SJCRH30 (cell line): ENCODE results near the gene ARHGAP33. TPM values are rescaled to one million over a fixed set of nuclear protein-coding genes. Genes with fewer than 3 reads are reported as not detected.
"Not testable (repeated sequence)": the region's sequence is repeated elsewhere in the genome, so short reads cannot be mapped to it uniquely, and the experiment has no call there.

Source experiments
- DNase-seq, 2 experiments: peaks; one replicate each; pipeline ENCODE4 v3.0.0-alpha.2; 2015 to 2020
- H3K27ac ChIP-seq: fragments of 250-450 bp; sonication (Bioruptor Pico); 2 replicates; pipeline ENCODE4 v1.5.1; 2020; ENCODE audit warnings: mild to moderate bottlenecking, moderate library complexity
- H3K27me3 ChIP-seq: fragments of 250-450 bp; sonication (Bioruptor Pico); 2 replicates; pipeline ENCODE4 v1.5.1; 2020; ENCODE audit warnings: mild to moderate bottlenecking, moderate library complexity
- H3K36me3 ChIP-seq: fragments of 250-450 bp; sonication (Bioruptor Pico); 2 replicates; pipeline ENCODE4 v1.5.1; 2020; ENCODE audit warnings: mild to moderate bottlenecking, moderate library complexity
- H3K4me1 ChIP-seq: fragments of 250-450 bp; sonication (Bioruptor Pico); 2 replicates; pipeline ENCODE4 v1.5.1; 2020; ENCODE audit warnings: mild to moderate bottlenecking, moderate library complexity
- H3K4me3 ChIP-seq: fragments of 250-450 bp; sonication (Bioruptor Pico); 2 replicates; pipeline ENCODE4 v1.5.1; 2020; ENCODE audit warnings: mild to moderate bottlenecking, moderate library complexity
- H3K9me3 ChIP-seq: fragments of 250-450 bp; sonication (Bioruptor Pico); replicated peaks from 2 replicates; pipeline ENCODE4 v1.5.1; 2020; ENCODE audit warnings: mild to moderate bottlenecking, moderate library complexity
- total RNA-seq: library from RNA; depleted of rRNA; stranded (reverse); fragments of >200 nt; shearing (Covaris generic); gene quantifications from 2 replicates; pipeline ENCODE4 v1.2.3, GENCODE V29; 2014

ARHGAP33 gene
- total RNA-seq, 1 experiment from 2014 or later = 8.9 TPM

DNA sequence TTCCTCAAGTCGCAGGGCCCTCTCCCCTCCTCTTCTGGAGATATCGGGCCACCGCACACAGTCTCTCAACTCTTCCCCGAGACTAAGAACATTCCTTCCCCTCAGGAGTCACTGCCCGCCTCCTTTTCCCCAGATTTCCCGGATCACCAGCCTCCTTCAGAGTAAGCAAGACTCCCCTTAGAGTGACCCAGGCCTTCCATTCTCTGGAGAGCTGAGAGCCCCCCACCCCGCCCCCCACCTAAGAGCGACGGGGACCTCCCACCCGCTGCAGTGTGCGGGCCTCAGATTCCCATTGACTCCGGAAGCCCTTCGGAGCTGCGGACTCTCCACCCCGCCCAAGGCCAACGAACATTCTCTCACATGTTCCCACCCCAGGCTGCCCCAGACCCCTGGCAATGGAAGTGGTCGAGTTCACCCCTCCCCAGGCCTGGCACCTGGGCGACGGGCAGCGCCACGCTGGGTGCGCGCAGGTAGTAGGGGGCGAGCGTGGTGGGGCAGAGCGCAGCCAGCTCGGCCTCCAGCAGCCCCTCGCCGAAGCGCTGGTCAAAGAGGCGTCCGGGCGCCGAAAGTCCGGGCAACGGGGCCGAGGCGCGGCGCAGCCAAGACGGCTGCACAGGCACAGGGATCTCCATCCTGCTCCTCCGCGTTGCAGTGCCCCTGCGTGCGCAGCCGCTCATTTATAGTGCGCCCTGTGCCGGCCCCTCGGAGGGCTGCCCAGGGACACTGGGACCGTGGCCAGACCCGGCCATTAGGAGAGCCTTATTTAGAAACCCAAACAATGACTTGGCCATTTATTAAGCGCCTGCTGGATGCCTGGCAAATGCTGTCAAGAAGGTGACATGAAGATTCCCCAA is 18.8 kb upstream of the ARHGAP33 start, which contains the start of gene HSPB6:
Gene HSPB6 (minus strand): TSS at position 653 of the 854 bp plus-strand sequence. CDS start 21 bp downstream, at position 632.
- peak within 1 kb of the TSS; percentile 91 for H3K4me3 ChIP-seq
- H3K4me1 ChIP-seq = peaks cover 8% of the 10 kb centered on the region; the same call in 1 of the 2 replicates
- no peaks in the 10 kb centered on the region for H3K9me3 ChIP-seq
- H3K27ac ChIP-seq = peak within 1 kb of the TSS; percentile 89
- no peaks in the 10 kb centered on the region for H3K27me3 ChIP-seq
- DNase-seq = no peak
- peaks cover 16% of the 10 kb centered on the region; the same call in 1 of the 2 replicates for H3K36me3 ChIP-seq

DNA sequence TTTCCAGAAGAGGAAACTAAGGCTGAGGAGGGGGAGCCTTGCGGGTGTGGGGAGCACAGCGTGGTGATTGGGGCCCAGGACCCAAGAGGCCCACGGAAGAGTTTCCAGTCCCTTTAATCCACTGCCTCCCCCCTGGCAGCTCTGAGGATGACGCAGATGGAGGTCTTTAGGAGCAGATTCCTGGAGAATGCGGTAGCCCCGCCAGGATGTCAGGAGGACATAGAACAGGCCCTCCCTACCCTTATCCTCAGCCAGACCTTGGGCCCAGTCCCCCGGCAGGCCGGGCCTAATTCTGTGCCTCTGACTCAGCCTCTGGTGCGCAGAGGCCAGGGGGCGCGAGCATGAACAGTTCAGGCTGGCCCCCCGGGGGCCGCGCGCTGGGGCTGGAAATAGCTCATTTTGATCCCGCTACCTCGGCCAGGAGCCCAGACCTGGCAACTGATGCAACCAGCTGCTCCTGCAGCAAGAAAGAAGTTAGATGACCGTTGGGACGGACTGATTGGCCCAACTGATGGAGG is 18.1 kb upstream of the ARHGAP33 start:
- Histone ChIP-seq H3K36me3 (peaks cover 16% of the 10 kb centered on the region; the same call in 1 of the 2 replicates), H3K27ac (peak overlapping the region; percentile 89), H3K4me3 (peak overlapping the region; percentile 91), H3K27me3 (no peaks in the 10 kb centered on the region), H3K4me1 (peaks cover 8% of the 10 kb centered on the region; the same call in 1 of the 2 replicates), H3K9me3 (no peaks in the 10 kb centered on the region)
- DNase-seq = peak; percentile 89

DNA sequence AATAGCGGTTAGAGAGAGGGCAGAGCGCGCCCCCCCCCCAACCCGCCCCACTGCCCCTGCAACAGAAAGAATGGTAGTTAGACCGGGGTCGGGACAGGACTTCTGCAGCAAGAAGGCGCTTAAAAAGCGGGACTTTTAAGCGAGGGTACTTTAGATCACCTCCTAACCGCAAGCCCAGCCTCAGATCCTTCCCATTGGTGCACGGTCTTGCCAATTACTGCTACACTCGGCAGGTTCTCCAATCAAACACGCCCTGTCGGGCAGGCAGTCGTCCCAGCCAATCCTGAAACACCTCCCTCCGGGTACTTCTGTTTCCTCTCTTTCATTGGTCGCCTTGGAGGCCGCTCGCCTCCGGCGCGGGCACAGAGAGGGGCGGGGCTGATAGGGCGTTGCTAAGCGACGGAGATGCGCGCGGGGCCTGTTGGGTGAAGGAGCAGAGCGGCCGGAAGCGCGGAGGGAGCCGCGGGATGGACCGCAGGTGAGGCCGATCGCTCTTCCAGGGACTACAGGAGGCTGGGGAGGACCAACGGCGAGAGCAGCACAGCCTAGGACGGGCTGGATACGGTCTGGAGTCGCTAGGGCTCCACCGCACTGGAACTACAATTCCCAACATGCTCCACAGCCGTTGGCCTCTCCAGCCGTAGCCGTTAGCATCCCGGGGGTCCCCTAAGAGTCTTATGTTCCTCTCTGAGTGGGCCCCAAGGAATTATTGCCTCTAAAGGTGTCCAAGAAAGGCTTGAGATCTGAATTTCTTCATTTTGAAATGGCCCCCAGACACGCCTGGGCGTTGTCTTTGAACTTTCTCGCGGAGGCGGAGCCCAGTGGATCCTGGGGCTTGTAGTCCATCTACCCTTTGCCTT is 17.4 kb upstream of the ARHGAP33 start, which contains the start of gene PROSER3:
Gene PROSER3 (plus strand): TSS at position 428 of the 860 bp plus-strand sequence. CDS start 40 bp downstream, at position 468.
- Histone ChIP-seq H3K27me3 (no peaks in the 10 kb centered on the region), H3K9me3 (no peaks in the 10 kb centered on the region), H3K4me1 (peaks cover 8% of the 10 kb centered on the region; the same call in 1 of the 2 replicates), H3K4me3 (peak within 1 kb of the TSS; percentile 91), H3K27ac (peak within 1 kb of the TSS; percentile 89), H3K36me3 (peaks cover 16% of the 10 kb centered on the region; the same call in 1 of the 2 replicates)
- DNase-seq = peak; percentile 99 to 100

DNA sequence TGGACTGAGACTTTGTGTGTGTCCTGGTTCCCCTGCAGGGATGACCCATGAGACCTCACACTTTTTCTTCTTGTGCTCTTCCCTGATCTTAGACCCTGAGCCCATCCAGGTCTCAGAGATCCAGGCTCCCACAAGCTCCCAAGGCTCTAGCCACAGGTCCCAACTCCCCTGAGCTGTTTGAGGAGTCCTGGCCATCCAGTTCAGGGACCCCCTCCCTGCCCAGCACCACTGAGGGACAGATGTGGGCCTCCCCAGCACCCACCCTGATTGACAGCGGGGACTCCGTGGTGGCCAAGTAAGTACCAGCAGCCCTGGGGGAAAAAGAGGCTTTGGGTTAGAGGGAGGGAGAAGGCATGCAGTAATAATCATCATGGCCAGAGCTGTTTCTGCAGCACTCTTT is 15.7 kb upstream of the ARHGAP33 start:
- Histone ChIP-seq H3K27ac (no peak overlapping the region), H3K36me3 (peaks cover 17% of the 10 kb centered on the region; the same call in 1 of the 2 replicates), H3K27me3 (no peaks in the 10 kb centered on the region), H3K9me3 (no peaks in the 10 kb centered on the region), H3K4me3 (no peak overlapping the region), H3K4me1 (peaks cover 8% of the 10 kb centered on the region; the same call in 1 of the 2 replicates)
- no peak for DNase-seq

DNA sequence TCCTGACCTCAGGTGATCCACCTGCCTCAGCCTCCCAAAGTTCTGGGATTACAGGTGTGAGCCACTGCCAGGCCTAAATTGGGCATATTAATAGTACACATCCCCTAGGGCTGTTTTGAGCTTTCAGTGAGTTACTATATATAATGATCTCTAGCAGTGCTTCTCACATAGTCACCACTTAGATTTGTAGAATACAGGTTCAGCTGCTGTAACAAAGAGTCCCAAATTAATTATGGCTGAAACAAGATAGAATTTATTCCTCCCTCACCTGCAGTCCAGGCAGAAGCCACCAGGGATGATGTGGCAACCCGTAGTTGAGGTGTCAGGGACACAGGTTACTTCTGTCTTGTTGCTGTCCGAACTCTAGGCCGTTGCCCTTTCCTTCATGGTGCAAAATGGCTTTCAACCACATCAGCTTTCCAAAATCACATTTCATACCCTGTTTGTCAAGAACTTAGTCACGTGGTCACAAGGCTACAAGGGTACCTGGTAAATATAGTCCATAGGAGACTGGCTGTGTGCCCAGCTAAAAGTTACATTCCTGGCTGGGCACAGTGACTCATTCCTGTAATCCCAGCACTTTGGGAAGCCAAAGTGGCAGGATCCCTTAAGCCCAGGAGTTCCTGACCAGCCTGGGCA is 14.5 kb upstream of the ARHGAP33 start:
- Histone ChIP-seq H3K9me3 (no peaks in the 10 kb centered on the region), H3K4me1 (peaks cover 8% of the 10 kb centered on the region; the same call in 1 of the 2 replicates), H3K4me3 (no peak overlapping the region), H3K27me3 (no peaks in the 10 kb centered on the region), H3K27ac (no peak overlapping the region), H3K36me3 (peaks cover 17% of the 10 kb centered on the region; the same call in 1 of the 2 replicates)
- no peak for DNase-seq

DNA sequence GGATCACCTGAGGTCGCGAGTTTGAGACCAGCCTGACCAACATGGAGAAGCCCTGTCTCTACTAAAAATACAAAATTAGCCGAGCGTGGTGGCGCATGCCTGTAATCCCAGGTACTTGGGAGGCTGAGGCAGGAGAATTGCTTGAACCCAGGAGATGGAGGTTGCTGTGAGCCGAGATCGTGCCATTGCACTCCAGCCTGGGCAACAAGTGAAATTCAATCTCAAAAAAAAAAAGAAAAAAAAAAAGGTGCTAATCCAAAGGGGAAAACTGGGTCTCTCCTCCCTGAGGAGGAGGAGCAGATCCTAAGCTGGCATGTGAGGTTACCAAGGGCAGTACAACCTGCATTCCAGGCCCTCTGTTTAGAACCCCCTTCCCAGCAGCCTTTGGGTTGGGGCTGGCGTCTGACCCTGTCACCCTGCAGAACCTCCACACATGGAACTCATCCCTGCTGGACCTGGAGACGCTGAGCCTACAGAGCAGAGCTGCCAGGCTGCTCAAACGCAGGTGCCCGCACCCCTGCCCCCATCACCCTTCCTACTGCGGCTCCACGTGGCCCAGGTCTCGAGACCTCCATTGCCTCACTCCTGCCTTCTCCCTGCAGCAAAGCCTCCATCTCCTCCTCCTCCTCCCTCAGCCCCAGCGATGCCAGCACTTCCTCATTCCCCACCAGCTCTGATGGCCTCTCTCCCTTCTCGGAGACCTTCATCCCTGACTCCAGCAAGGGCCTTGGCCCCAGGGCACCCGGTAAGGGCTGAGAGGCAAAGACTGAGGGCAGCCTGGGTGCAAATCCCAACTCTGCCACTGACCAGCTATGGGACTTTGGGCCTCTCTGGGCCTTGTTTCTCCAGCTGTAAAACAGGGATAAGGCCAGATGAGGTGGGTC is 10.7 kb upstream of the ARHGAP33 start:
- Histone ChIP-seq H3K4me1 (no peaks in the 10 kb centered on the region), H3K27me3 (no peaks in the 10 kb centered on the region), H3K36me3 (peaks cover 17% of the 10 kb centered on the region; the same call in 1 of the 2 replicates), H3K4me3 (no peak overlapping the region), H3K27ac (no peak overlapping the region), H3K9me3 (no peaks in the 10 kb centered on the region)
- no peak for DNase-seq

DNA sequence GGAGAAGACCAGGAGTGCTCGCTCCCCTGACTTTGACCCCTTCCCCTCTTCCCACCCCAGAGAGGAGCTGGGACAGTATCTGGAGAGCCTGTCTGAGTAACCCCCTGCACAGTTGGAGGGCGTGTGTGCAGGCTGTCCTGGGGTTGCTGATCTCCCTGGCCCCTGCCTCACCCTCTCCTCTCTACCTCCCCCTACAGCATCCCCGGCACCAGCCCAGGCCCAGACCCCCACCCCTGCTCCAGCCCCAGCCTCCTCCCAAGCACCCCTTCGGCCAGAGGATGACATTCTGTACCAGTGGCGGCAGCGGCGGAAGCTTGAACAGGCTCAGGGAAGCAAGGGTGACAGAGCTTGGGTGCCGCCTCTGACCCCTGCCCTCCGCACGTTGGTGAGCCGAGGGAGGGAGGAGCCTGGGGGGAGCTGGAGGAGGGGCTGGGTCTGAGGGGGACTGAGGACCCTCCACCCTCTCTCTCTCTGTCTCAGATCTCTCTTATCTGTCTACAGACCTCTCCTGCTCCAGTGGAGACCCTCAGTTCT is 8.7 kb upstream of the ARHGAP33 start:
- no peak for DNase-seq
- Histone ChIP-seq H3K27me3 (no peaks in the 10 kb centered on the region), H3K9me3 (no peaks in the 10 kb centered on the region), H3K4me1 (no peaks in the 10 kb centered on the region), H3K36me3 (peaks cover 5% of the 10 kb centered on the region; the same call in 1 of the 2 replicates), H3K27ac (no peak overlapping the region), H3K4me3 (no peak overlapping the region)

DNA sequence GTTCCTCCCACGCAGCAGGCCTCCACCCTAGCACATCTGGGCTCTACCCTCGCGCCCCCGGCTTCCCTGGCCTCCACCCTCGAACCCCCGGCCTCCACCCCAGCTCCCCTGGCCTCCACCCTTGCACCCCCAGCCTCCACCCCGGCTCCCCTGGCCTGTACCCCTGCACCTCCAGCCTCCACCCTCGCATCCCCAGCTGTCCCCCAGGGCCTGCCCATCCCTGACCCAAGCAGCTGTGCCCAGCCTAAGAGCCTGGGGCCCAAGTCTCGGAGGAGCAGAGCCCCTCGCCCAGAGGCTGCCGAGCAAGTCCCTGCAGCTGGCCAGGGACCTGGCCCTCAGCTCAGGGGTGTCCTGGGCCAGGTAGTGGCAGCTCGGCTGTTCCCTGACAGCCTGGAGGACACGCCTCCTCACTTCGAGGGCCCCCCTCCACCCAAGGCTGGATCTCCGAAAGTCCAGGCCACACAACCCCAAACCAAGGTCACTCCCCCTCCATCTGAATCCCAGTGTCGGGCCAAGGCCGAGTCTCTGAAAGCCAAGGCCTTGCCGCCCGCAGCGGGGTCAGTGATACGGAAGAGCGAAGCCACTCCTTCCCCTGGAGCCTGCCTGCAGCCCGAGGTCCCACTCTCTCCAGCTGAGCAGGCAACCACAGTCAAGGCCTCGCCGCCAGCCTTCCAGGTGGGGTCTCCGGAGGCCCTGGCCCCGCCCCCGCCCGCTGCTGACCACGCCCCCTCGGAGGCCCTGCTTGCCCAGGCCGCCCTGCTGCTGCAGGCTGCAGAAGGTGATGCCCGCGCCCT is 7.9 kb upstream of the ARHGAP33 start:
- Histone ChIP-seq H3K36me3 (peaks cover 5% of the 10 kb centered on the region; the same call in 1 of the 2 replicates), H3K9me3 (no peaks in the 10 kb centered on the region), H3K27me3 (no peaks in the 10 kb centered on the region), H3K27ac (no peak overlapping the region), H3K4me1 (no peaks in the 10 kb centered on the region), H3K4me3 (no peak overlapping the region)
- no peak for DNase-seq

DNA sequence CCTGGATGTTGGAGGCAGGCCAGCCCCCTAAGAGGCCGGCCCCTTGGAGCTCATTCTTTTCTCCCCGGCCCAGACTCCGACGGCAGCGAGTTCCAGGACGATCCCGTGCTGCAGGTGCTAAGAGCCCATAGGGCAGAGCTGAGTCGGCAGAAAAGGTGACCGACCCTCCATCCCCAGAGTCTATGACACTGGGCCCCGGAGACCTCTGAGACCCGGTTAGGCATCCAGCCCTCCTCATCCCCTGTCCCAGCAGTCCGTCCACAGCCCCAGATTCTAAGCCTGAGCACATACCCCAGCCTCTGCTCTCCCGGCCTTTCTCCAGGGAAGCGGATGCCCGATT is 7.3 kb upstream of the ARHGAP33 start:
- no peak overlapping the region for H3K27ac ChIP-seq
- peaks cover 5% of the 10 kb centered on the region; the same call in 1 of the 2 replicates for H3K36me3 ChIP-seq
- H3K4me3 ChIP-seq = no peak overlapping the region
- H3K27me3 ChIP-seq = no peaks in the 10 kb centered on the region
- H3K9me3 ChIP-seq = no peaks in the 10 kb centered on the region
- no peak for DNase-seq
- H3K4me1 ChIP-seq = no peaks in the 10 kb centered on the region

DNA sequence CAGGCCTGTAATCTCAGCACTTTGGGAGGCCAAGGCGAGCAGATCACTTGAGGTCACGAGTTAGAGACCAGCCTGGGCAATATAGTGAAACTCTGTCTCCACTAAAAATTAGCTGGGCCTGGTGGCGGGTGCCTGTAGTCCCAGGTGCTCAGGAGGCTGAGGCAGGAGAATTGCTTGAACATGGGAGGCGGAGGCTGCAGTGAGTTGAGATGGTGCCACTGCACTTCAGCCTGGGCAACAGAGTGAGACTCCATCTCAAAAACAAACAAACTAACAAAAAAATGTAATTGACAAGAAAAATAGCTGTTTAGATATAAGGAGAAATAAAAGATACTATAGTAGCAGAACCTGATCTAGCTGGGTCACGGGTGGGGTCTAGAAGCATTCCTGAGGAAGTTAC is 3.0 kb upstream of the ARHGAP33 start:
- not testable (repeated sequence) for H3K36me3 ChIP-seq, H3K4me3 ChIP-seq, H3K9me3 ChIP-seq, H3K27ac ChIP-seq, H3K27me3 ChIP-seq, DNase-seq
- H3K4me1 ChIP-seq = peaks cover 13% of the 10 kb centered on the region

DNA sequence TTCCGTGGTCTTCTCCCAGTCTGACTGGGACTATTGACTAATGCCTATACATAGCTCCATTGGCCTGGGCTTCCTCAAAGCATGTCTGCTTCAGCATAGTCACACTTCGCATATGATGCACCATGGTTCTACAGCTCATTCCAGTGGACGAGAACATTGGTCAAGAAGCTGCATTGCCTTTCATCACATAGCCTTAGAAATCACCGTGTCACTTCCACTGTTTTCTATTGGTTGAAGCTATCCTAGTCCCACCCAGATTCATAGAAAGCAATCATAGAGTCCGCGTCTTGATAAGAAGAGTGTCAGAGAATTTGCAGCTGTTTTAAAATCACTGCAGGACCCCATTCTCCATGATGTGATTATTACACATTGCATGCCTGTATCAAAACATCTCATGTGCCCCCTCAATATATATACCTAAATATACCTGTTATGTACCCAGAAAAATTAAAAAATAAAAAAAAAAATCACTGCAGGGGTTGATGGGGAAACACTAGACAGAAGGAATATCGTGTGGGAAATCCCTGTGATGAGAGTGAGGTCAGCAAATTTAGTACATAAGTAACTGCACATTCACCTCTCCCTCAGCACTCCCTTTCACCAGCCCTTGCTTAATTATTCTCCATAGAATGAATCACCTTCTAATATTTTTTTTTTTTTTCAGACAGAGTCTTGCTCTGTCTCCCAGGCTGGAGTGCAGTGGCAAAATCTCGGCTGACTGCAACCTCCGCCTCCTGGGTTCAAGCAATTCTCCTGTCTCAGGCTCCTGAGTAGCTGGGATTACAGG is 2.2 kb upstream of the ARHGAP33 start:
- DNase-seq = peak in 1 of 2 experiments; percentile 42

More for the DNA sequence above, 2.2 kb upstream of the ARHGAP33 start:
- Histone ChIP-seq H3K27ac (no peak overlapping the region), H3K4me3 (no peak overlapping the region), H3K9me3 (no peaks in the 10 kb centered on the region), H3K27me3 (no peaks in the 10 kb centered on the region), H3K36me3 (no peaks in the 10 kb centered on the region), H3K4me1 (peaks cover 15% of the 10 kb centered on the region)
